Measurements from ENCODE around the gene CTNNBL1. TPM values are rescaled to one million over a fixed set of nuclear protein-coding genes. Genes with fewer than 3 reads are reported as not detected.

Gene CTNNBL1
- total RNA-seq (25.7 and 27.6 TPM in 2 replicates), polyA plus RNA-seq (48.0 and 55.0 TPM in 2 replicates)

DNA sequence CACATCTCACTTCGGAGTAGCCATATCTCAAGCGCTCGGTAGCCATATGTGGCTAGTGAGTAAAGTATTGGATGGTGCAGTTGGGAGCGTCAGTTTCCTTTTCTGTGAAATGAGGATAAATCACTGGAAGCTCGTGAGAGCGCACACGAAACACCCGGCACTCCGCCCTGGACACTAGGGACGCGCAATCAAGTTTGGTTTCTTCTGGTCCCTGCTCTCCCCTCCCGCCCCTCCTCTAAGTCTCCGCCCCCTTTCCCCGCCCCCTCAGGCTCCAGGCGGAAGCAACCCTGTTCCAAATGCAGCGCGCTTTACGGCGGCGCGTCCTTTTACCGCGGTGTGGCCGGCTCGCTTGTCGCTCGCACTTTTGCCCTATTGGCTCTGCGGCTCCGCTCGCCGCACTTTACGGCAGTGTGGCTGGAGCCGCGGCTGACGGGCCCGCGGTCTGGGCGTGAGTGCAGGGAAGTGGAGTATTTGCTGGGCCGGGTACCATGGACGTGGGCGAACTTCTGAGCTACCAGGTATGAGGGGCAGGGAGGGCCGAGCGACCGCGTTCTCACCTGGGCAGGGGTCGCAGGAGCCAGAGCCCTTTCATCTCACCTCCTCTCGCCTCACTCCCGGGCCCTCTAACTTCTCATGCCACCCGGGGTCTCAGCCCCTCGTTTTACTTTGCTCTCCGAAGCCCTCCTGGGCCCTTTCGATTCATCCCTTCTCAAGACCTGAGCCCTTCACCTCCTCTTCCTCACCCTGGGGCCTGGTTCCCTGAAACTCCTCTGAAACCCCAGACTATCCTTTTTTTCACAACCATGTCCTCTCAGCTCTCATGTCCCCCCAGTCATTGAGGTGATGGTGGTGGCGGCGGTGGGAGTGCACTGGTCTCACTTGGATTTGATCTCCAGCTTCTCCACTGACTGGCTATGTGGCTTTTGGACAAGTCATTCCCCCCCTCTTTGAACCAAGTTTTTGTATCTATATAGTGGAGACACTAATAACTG is at the start of gene CTNNBL1:
CTNNBL1 (plus strand) TSS at position 396 of the 992 bp plus-strand sequence; CDS start at position 489, 93 bp downstream.
- H3K9me2 ChIP-seq (replicated peaks; ENCODE audit: insufficient read depth) = no peaks in the 10 kb centered on the region
- DNase-seq (ENCODE audit: low spot score) = peak; percentile 98
- peak within 1 kb of the TSS; percentile 56 for H3K4me3 ChIP-seq
- peaks cover 8% of the 10 kb centered on the region for H3K27me3 ChIP-seq
- H3K9me3 ChIP-seq (ENCODE audit: low read depth) = no peaks in the 10 kb centered on the region
- H3K79me2 ChIP-seq = peaks cover 48% of the 10 kb centered on the region
- TF ChIP-seq, protein P1, sequence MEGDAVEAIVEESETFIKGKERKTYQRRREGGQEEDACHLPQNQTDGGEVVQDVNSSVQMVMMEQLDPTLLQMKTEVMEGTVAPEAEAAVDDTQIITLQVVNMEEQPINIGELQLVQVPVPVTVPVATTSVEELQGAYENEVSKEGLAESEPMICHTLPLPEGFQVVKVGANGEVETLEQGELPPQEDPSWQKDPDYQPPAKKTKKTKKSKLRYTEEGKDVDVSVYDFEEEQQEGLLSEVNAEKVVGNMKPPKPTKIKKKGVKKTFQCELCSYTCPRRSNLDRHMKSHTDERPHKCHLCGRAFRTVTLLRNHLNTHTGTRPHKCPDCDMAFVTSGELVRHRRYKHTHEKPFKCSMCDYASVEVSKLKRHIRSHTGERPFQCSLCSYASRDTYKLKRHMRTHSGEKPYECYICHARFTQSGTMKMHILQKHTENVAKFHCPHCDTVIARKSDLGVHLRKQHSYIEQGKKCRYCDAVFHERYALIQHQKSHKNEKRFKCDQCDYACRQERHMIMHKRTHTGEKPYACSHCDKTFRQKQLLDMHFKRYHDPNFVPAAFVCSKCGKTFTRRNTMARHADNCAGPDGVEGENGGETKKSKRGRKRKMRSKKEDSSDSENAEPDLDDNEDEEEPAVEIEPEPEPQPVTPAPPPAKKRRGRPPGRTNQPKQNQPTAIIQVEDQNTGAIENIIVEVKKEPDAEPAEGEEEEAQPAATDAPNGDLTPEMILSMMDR (IDR thresholded peaks at IDR 0.05; ENCODE audit: poor library complexity) = no peak
- no peak for TF ChIP-seq EZH2 (IDR thresholded peaks at IDR 0.05; ENCODE audit: borderline replicate concordance)
- no peak for TF ChIP-seq EZH2phosphoT487 (IDR thresholded peaks at IDR 0.05; ENCODE audit: low read depth, severe bottlenecking, unreplicated experiment)
- no peaks in the 10 kb centered on the region for H3K4me1 ChIP-seq (ENCODE audit: insufficient read depth)
- peak within 1 kb of the TSS; percentile 87 for H3K4me2 ChIP-seq
- WGBS (ENCODE audit: low lambda C conversion rate, missing lambda C conversion rate) = 2% methylated on average over 49 of the region's 54 CpGs
- peak within 1 kb of the TSS; percentile 73 for H2AFZ ChIP-seq
- no peaks in the 10 kb centered on the region for H3K36me3 ChIP-seq (replicated peaks; ENCODE audit: insufficient read depth, low read depth)
- no peak within 1 kb of the TSS for H3K27ac ChIP-seq
- no peaks in the 10 kb centered on the region for H4K20me1 ChIP-seq (ENCODE audit: insufficient read depth, poor library complexity, severe bottlenecking)

GRCh38 chr20:37644605-37645004 is 49.2 kb upstream of the CTNNBL1 start:
- Histone ChIP-seq H3K79me2 (no peaks in the 10 kb centered on the region), H4K20me1 (ENCODE audit: insufficient read depth, poor library complexity, severe bottlenecking) (no peaks in the 10 kb centered on the region), H3K36me3 (replicated peaks; ENCODE audit: insufficient read depth, low read depth) (no peaks in the 10 kb centered on the region), H3K9me2 (replicated peaks; ENCODE audit: insufficient read depth) (no peaks in the 10 kb centered on the region), H3K4me2 (no peak overlapping the region), H3K9me3 (ENCODE audit: low read depth) (no peaks in the 10 kb centered on the region), H2AFZ (no peak overlapping the region), H3K4me1 (ENCODE audit: insufficient read depth) (no peaks in the 10 kb centered on the region), H3K4me3 (no peak overlapping the region), H3K27ac (no peak overlapping the region), H3K27me3 (peaks cover 45% of the 10 kb centered on the region)
- WGBS (ENCODE audit: low lambda C conversion rate, missing lambda C conversion rate) = 76% methylated on average over 1 of the region's 1 CpG
- no peak for DNase-seq (ENCODE audit: low spot score)
- no peak for TF ChIP-seq EZH2 (IDR thresholded peaks at IDR 0.05; ENCODE audit: borderline replicate concordance)
- TF ChIP-seq, protein P1 (IDR thresholded peaks at IDR 0.05; ENCODE audit: poor library complexity) = no peak
- no peak for TF ChIP-seq EZH2phosphoT487 (IDR thresholded peaks at IDR 0.05; ENCODE audit: low read depth, severe bottlenecking, unreplicated experiment)

GRCh38 chr20:37647946-37648345 is 45.9 kb upstream of the CTNNBL1 start:
- H4K20me1 ChIP-seq (ENCODE audit: insufficient read depth, poor library complexity, severe bottlenecking) = no peaks in the 10 kb centered on the region
- H3K27ac ChIP-seq = no peak overlapping the region
- no peaks in the 10 kb centered on the region for H3K4me1 ChIP-seq (ENCODE audit: insufficient read depth)
- H3K9me3 ChIP-seq (ENCODE audit: low read depth) = no peaks in the 10 kb centered on the region
- DNase-seq (ENCODE audit: low spot score) = no peak
- TF ChIP-seq, protein P1 (IDR thresholded peaks at IDR 0.05; ENCODE audit: poor library complexity) = no peak
- TF ChIP-seq EZH2 (IDR thresholded peaks at IDR 0.05; ENCODE audit: borderline replicate concordance) (no peak), EZH2phosphoT487 (IDR thresholded peaks at IDR 0.05; ENCODE audit: low read depth, severe bottlenecking, unreplicated experiment) (no peak)
- peaks cover 24% of the 10 kb centered on the region for H3K27me3 ChIP-seq
- no peak overlapping the region for H2AFZ ChIP-seq
- H3K9me2 ChIP-seq (replicated peaks; ENCODE audit: insufficient read depth) = no peaks in the 10 kb centered on the region
- WGBS (ENCODE audit: low lambda C conversion rate, missing lambda C conversion rate) = 94% methylated on average over 3 of the region's 3 CpGs
- H3K79me2 ChIP-seq = no peaks in the 10 kb centered on the region
- H3K36me3 ChIP-seq (replicated peaks; ENCODE audit: insufficient read depth, low read depth) = no peaks in the 10 kb centered on the region
- H3K4me2 ChIP-seq = no peak overlapping the region
- no peak overlapping the region for H3K4me3 ChIP-seq

Measured in hepatocyte (in vitro differentiated cells).